Stimulated activated effector memory CD8-positive, alpha-beta T cell treated with anti-CD3 and anti-CD28 coated beads, Interleukin-12 subunit alpha, Interleukin-12 subunit beta, amount 100 ng/mL, for 72 hours (primary cell): ENCODE results near the gene DLG5.

Experiments
- ATAC-seq: fragments of 150-1000 bp; cut with Tn5 transposase; 2 replicates; pipeline ENCODE4 v1.10.0; 2021
- DNase-seq, 2 donors: peaks; one replicate each; pipeline ENCODE4 v3.0.0; 2021 to 2022; ENCODE audit warnings: low spot score in 2 of 2
- H3K27ac Mint-ChIP-seq: one replicate; pipeline ENCODE4 v1.8.0; 2022; ENCODE audit warnings: mild to moderate bottlenecking, mixed read lengths
- H3K36me3 Mint-ChIP-seq: one replicate; pipeline ENCODE4 v1.8.0; 2022; ENCODE audit warnings: mild to moderate bottlenecking, mixed read lengths
- H3K4me1 Mint-ChIP-seq: one replicate; pipeline ENCODE4 v1.8.0; 2022; ENCODE audit warnings: mixed read lengths
- H3K4me3 Mint-ChIP-seq: one replicate; pipeline ENCODE4 v1.8.0; 2022; ENCODE audit warnings: mild to moderate bottlenecking, mixed read lengths
- H3K9me3 Mint-ChIP-seq: one replicate; pipeline ENCODE4 v1.8.0; 2022; ENCODE audit warnings: mixed read lengths

The DLG5 gene

GRCh38 chr10:77875730-77876129, 50.8 kb downstream of the DLG5 start:
- no peak overlapping the region for H3K4me3 Mint-ChIP-seq
- peak overlapping the region; percentile 34 for H3K27ac Mint-ChIP-seq
- H3K9me3 Mint-ChIP-seq = no peaks in the 10 kb centered on the region
- H3K4me1 Mint-ChIP-seq = peaks cover 70% of the 10 kb centered on the region
- peaks cover 7% of the 10 kb centered on the region for H3K36me3 Mint-ChIP-seq
- ATAC-seq = no peak
- no peak for DNase-seq

GRCh38 chr10:77874872-77875271, 51.7 kb downstream of the DLG5 start:
- H3K9me3 Mint-ChIP-seq = no peaks in the 10 kb centered on the region
- peaks cover 7% of the 10 kb centered on the region for H3K36me3 Mint-ChIP-seq
- ATAC-seq (no peak), DNase-seq (no peak)
- H3K4me3 Mint-ChIP-seq = no peak overlapping the region
- H3K4me1 Mint-ChIP-seq = peaks cover 67% of the 10 kb centered on the region
- peak overlapping the region; percentile 34 for H3K27ac Mint-ChIP-seq

- Mint-ChIP-seq H3K27ac (peak overlapping the region; percentile 95), H3K36me3 (peaks cover 7% of the 10 kb centered on the region), H3K4me3 (peak overlapping the region; percentile 45), H3K9me3 (no peaks in the 10 kb centered on the region), H3K4me1 (peaks cover 56% of the 10 kb centered on the region)
- ATAC-seq = peak; percentile 95
- peak; percentile 40 to 76 for DNase-seq
Observed at GRCh38 chr10:77873536-77874380, 52.8 kb downstream of the DLG5 start.

- ATAC-seq = no peak
Observed at GRCh38 chr10:77872947-77873535, 53.5 kb downstream of the DLG5 start.

GRCh38 chr10:77872151-77872946, 54.2 kb downstream of the DLG5 start:
- no peak for DNase-seq
- H3K27ac Mint-ChIP-seq = peak overlapping the region; percentile 95
- ATAC-seq = no peak
- H3K36me3 Mint-ChIP-seq = peaks cover 7% of the 10 kb centered on the region
- peaks cover 45% of the 10 kb centered on the region for H3K4me1 Mint-ChIP-seq
- H3K9me3 Mint-ChIP-seq = no peaks in the 10 kb centered on the region
- H3K4me3 Mint-ChIP-seq = peak overlapping the region; percentile 45

More at GRCh38 chr10:77872947-77873535, 53.5 kb downstream of the DLG5 start:
- Mint-ChIP-seq H3K4me1 (peaks cover 49% of the 10 kb centered on the region), H3K36me3 (peaks cover 7% of the 10 kb centered on the region), H3K4me3 (peak overlapping the region; percentile 45), H3K9me3 (no peaks in the 10 kb centered on the region), H3K27ac (peak overlapping the region; percentile 95)
- DNase-seq = no peak

GRCh38 chr10:77869626-77870420, 56.7 kb downstream of the DLG5 start:
- Mint-ChIP-seq H3K4me3 (no peak overlapping the region), H3K9me3 (no peaks in the 10 kb centered on the region), H3K4me1 (peaks cover 51% of the 10 kb centered on the region), H3K36me3 (peaks cover 7% of the 10 kb centered on the region), H3K27ac (no peak overlapping the region)
- no peak for ATAC-seq
- no peak for DNase-seq

GRCh38 chr10:77868523-77868922, 58.0 kb downstream of the DLG5 start:
- DNase-seq (no peak), ATAC-seq (no peak)
- Mint-ChIP-seq H3K27ac (peak overlapping the region; percentile 48), H3K36me3 (peaks cover under 1% of the 10 kb centered on the region), H3K4me1 (peaks cover 48% of the 10 kb centered on the region), H3K9me3 (no peaks in the 10 kb centered on the region), H3K4me3 (no peak overlapping the region)

GRCh38 chr10:77867124-77867719, 59.3 kb downstream of the DLG5 start:
- Mint-ChIP-seq H3K36me3 (no peaks in the 10 kb centered on the region), H3K4me1 (peaks cover 37% of the 10 kb centered on the region), H3K4me3 (no peak overlapping the region), H3K9me3 (no peaks in the 10 kb centered on the region), H3K27ac (no peak overlapping the region)
- DNase-seq (no peak), ATAC-seq (no peak)

- Mint-ChIP-seq H3K4me1 (peaks cover 33% of the 10 kb centered on the region), H3K9me3 (no peaks in the 10 kb centered on the region), H3K27ac (no peak overlapping the region), H3K4me3 (no peak overlapping the region), H3K36me3 (no peaks in the 10 kb centered on the region)
- DNase-seq (no peak), ATAC-seq (peak; percentile 86)
Observed at GRCh38 chr10:77866598-77866997, 60.0 kb downstream of the DLG5 start.

- no peak overlapping the region for H3K4me3 Mint-ChIP-seq
- H3K36me3 Mint-ChIP-seq = no peaks in the 10 kb centered on the region
- H3K9me3 Mint-ChIP-seq = no peaks in the 10 kb centered on the region
- H3K4me1 Mint-ChIP-seq = peaks cover 33% of the 10 kb centered on the region
- DNase-seq (no peak), ATAC-seq (no peak)
- H3K27ac Mint-ChIP-seq = peak overlapping the region; percentile 81
Observed at GRCh38 chr10:77865580-77866324, 60.8 kb downstream of the DLG5 start.

GRCh38 chr10:77864151-77864851, 62.3 kb downstream of the DLG5 start:
- no peaks in the 10 kb centered on the region for H3K9me3 Mint-ChIP-seq
- peak overlapping the region; percentile 81 for H3K27ac Mint-ChIP-seq

GRCh38 chr10:77863446-77863845, 63.1 kb downstream of the DLG5 start:
- no peaks in the 10 kb centered on the region for H3K36me3 Mint-ChIP-seq
- DNase-seq (no peak), ATAC-seq (no peak)
- peaks cover 33% of the 10 kb centered on the region for H3K4me1 Mint-ChIP-seq
- no peaks in the 10 kb centered on the region for H3K9me3 Mint-ChIP-seq
- peak overlapping the region; percentile 81 for H3K27ac Mint-ChIP-seq
- no peak overlapping the region for H3K4me3 Mint-ChIP-seq

More at GRCh38 chr10:77864151-77864851, 62.3 kb downstream of the DLG5 start:
- Mint-ChIP-seq H3K4me3 (no peak overlapping the region), H3K4me1 (peaks cover 33% of the 10 kb centered on the region), H3K36me3 (no peaks in the 10 kb centered on the region)
- ATAC-seq (no peak), DNase-seq (no peak)

- Mint-ChIP-seq H3K27ac (no peak overlapping the region), H3K9me3 (no peaks in the 10 kb centered on the region), H3K36me3 (no peaks in the 10 kb centered on the region), H3K4me3 (no peak overlapping the region), H3K4me1 (peaks cover 33% of the 10 kb centered on the region)
- DNase-seq (no peak), ATAC-seq (no peak)
Observed at GRCh38 chr10:77862595-77862994, 64.0 kb downstream of the DLG5 start.
